Skin epidermis (tissue), 12 donors: ENCODE measurements around the gene RRAS.

ENCODE experiments used
- H3K27ac ChIP-seq, 21 experiments: fragments of 200-600 bp; sonication (generic) in 11 of 21; one replicate each; pipeline ENCODE4 v1.5.0; 2020; ENCODE audit warnings: mild to moderate bottlenecking in 3 of 21, inconsistent platforms in 2 of 21, moderate library complexity in 2 of 21
- H3K4me3 ChIP-seq, 7 experiments: fragments of 200-600 bp; sonication (generic) in 2 of 7; one replicate each; pipeline ENCODE4 v1.5.0; 2020; ENCODE audit warnings: inconsistent platforms in 2 of 7, mild to moderate bottlenecking in 2 of 7, moderate library complexity in 1 of 7

Gene RRAS

GRCh38 chr19:49677901-49678674 is 38.1 kb upstream of the RRAS start:
- peak overlapping the region; percentile 81 to 98 (median 95) for H3K27ac ChIP-seq
- H3K4me3 ChIP-seq = peak overlapping the region; percentile 68 to 99 (median 93)

GRCh38 chr19:49677231-49677900 is 37.4 kb upstream of the RRAS start, which contains the start of gene PRMT1:
Gene PRMT1 (plus strand): TSS chr19:49677271. CDS start chr19:49677281, 10 bp downstream.
- Histone ChIP-seq H3K4me3 (peak within 1 kb of the TSS; percentile 68 to 99 (median 93)), H3K27ac (peak within 1 kb of the TSS; percentile 81 to 98 (median 96))

GRCh38 chr19:49676784-49677230 is 36.9 kb upstream of the RRAS start:
- peak overlapping the region; percentile 81 to 98 (median 96) for H3K27ac ChIP-seq
- H3K4me3 ChIP-seq = peak overlapping the region; percentile 68 to 99 (median 93)

GRCh38 chr19:49676136-49676783 is 36.3 kb upstream of the RRAS start:
- H3K27ac ChIP-seq = peak overlapping the region; percentile 79 to 98 (median 94)
- H3K4me3 ChIP-seq = peak overlapping the region; percentile 4 to 33 (median 17)

- peak overlapping the region in 3 of 21 experiments; percentile 44 to 47 (median 46) for H3K27ac ChIP-seq
- H3K4me3 ChIP-seq = no peak overlapping the region
Measured at GRCh38 chr19:49672131-49672919, 32.4 kb upstream of the RRAS start.

GRCh38 chr19:49669516-49669915 is 29.6 kb upstream of the RRAS start:
- Histone ChIP-seq H3K27ac (no peak overlapping the region), H3K4me3 (no peak overlapping the region)

- H3K27ac ChIP-seq = no peak overlapping the region
- no peak overlapping the region for H3K4me3 ChIP-seq
Measured at GRCh38 chr19:49667473-49667872, 27.5 kb upstream of the RRAS start.

- H3K27ac ChIP-seq = peak overlapping the region in 20 of 21 experiments; percentile 50 to 95 (median 84)
Measured at GRCh38 chr19:49666120-49666444, 26.1 kb upstream of the RRAS start.

GRCh38 chr19:49665351-49666119 is 25.6 kb upstream of the RRAS start, which contains the start of the genes BCL2L12 and IRF3:
Gene BCL2L12 (plus strand): TSS chr19:49665933. CDS start chr19:49666693, 760 bp downstream.
Gene IRF3 (minus strand): TSS chr19:49665857. CDS start chr19:49664838, 1,019 bp downstream.
- Histone ChIP-seq H3K27ac (peak within 1 kb of the TSS; percentile 58 to 95 (median 84)), H3K4me3 (peak within 1 kb of the TSS; percentile 47 to 87 (median 78))

More at GRCh38 chr19:49666120-49666444, 26.1 kb upstream of the RRAS start:
- peak overlapping the region; percentile 47 to 87 (median 78) for H3K4me3 ChIP-seq

GRCh38 chr19:49665036-49665350 is 25.1 kb upstream of the RRAS start:
- peak overlapping the region; percentile 58 to 95 (median 84) for H3K27ac ChIP-seq
- peak overlapping the region; percentile 47 to 87 (median 78) for H3K4me3 ChIP-seq

- H3K27ac ChIP-seq = peak overlapping the region; percentile 58 to 95 (median 84)
- H3K4me3 ChIP-seq = peak overlapping the region; percentile 47 to 87 (median 78)
Measured at GRCh38 chr19:49664171-49665035, 24.5 kb upstream of the RRAS start.

- H3K4me3 ChIP-seq = peak overlapping the region in 2 of 7 experiments; percentile 84 to 87
- peak overlapping the region in 15 of 21 experiments; percentile 11 to 95 (median 85) for H3K27ac ChIP-seq
Measured at GRCh38 chr19:49663224-49663623, 23.3 kb upstream of the RRAS start.

GRCh38 chr19:49662011-49662410 is 22.1 kb upstream of the RRAS start:
- H3K27ac ChIP-seq = no peak overlapping the region
- H3K4me3 ChIP-seq = no peak overlapping the region

GRCh38 chr19:49660338-49660961 is 20.5 kb upstream of the RRAS start:
- H3K27ac ChIP-seq = no peak overlapping the region
- no peak overlapping the region for H3K4me3 ChIP-seq

GRCh38 chr19:49658566-49659442 is 18.9 kb upstream of the RRAS start:
- Histone ChIP-seq H3K27ac (peak overlapping the region in 1 of 21 experiments; percentile 35), H3K4me3 (no peak overlapping the region)

- no peak overlapping the region for H3K4me3 ChIP-seq
- peak overlapping the region in 1 of 21 experiments; percentile 35 for H3K27ac ChIP-seq
Measured at GRCh38 chr19:49658139-49658517, 18.2 kb upstream of the RRAS start.
